NCI-H1105 (cell line): ENCODE measurements around the gene TMEM120B.

Experiments
- DNase-seq: peaks from one replicate; lab custom pipeline; 2025; lab: John Stamatoyannopoulos, UW

TMEM120B gene

GRCh38 chr12:121820056-121820455 is 107.5 kb downstream of the TMEM120B start:
- DNase-seq: no peak

GRCh38 chr12:121822393-121823100 is 110.0 kb downstream of the TMEM120B start:
- DNase-seq: no peak

DNA sequence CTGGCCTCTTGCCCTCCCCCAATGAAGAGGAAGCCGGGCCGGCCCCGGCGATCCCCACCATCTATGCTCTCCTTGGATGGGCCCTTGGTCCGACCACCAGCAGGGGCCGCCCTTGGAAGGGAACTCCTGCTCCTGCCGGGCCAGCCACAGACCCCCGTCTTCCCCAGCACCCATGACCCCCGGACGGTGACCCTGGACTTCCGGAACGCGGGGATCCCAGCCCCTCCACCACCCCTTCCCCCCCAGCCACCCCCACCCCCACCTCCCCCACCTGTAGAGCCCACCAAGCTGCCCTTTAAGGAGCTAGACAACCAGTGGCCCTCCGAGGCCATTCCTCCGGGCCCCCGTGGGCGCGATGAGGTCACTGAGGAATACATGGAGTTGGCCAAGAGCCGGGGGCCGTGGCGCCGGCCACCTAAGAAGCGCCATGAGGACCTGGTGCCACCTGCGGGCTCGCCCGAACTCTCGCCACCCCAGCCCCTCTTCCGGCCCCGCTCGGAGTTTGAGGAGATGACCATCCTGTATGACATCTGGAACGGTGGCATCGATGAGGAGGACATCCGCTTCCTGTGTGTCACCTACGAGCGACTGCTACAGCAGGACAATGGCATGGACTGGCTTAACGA is 110.7 kb downstream of the TMEM120B start:
- no peak for DNase-seq

GRCh38 chr12:121823727-121824115 is 111.2 kb downstream of the TMEM120B start:
- no peak for DNase-seq

DNA sequence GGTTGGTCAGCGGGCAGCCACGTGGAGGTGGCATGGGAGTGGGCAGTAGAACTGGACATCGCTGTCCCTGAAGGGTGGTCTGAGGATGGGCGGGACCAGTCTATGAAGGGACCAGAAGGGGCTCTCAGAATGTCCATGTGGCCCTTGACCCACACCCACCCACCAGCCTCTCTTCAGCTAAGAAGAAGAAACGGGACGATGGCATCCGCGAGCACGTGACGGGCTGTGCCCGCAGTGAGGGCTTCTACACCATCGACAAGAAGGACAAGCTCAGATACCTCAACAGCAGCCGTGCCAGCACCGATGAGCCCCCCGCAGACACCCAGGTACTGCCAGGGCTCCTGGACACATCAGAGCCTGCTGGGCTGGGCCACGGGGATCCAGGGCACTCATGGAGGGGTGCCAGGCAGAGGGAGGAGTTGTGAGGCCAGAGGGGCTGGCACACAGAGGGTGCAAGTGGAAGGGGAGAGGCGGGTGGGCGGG is 112.5 kb downstream of the TMEM120B start:
- no peak for DNase-seq

- no peak for DNase-seq
Measured at GRCh38 chr12:121826318-121827150, 114.0 kb downstream of the TMEM120B start.

- no peak for DNase-seq
Measured at GRCh38 chr12:121827351-121828099, 115.0 kb downstream of the TMEM120B start.

GRCh38 chr12:121828306-121828705 is 115.8 kb downstream of the TMEM120B start:
- no peak for DNase-seq

DNA sequence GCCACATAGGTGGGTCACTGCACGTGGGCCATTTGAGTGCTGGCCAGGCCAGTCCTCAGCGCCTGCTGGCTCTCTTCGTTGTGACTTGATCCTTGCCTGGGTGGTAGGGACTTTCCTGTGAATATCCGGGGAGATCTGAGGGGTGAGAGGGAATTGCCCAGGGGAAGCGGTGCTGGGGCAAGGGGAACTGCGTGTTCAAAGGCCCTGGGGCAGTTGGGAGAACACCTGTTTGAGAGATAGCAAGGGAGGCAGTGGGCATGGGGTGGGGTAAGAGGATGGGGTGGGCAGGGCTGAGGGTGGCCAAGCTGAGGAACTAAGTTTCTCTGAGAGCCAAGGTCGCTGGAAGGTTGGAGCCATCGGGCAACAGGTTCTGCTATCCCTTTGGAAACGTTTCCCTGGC is 116.3 kb downstream of the TMEM120B start:
- no peak for DNase-seq

- no peak for DNase-seq
Measured at GRCh38 chr12:121829250-121829918, 116.8 kb downstream of the TMEM120B start.

DNA sequence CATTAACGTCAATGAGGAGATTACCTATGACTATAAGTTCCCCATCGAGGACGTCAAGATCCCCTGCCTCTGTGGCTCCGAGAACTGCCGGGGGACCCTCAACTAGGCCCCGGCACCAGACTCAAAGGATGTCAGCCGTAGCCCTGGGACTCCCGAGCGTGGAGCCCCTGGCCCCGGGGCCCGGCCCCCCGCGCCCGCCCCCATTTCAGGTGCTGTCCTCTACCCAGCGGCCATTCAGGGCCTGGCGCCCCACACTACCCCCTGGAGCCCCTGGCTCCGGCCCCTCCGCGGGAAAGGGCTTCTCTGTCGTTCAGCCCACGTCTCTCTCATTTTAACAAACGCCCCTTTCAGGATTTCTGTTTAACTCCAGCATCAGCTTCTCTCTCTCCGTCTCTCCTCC is 117.6 kb downstream of the TMEM120B start:
- no peak for DNase-seq

DNA sequence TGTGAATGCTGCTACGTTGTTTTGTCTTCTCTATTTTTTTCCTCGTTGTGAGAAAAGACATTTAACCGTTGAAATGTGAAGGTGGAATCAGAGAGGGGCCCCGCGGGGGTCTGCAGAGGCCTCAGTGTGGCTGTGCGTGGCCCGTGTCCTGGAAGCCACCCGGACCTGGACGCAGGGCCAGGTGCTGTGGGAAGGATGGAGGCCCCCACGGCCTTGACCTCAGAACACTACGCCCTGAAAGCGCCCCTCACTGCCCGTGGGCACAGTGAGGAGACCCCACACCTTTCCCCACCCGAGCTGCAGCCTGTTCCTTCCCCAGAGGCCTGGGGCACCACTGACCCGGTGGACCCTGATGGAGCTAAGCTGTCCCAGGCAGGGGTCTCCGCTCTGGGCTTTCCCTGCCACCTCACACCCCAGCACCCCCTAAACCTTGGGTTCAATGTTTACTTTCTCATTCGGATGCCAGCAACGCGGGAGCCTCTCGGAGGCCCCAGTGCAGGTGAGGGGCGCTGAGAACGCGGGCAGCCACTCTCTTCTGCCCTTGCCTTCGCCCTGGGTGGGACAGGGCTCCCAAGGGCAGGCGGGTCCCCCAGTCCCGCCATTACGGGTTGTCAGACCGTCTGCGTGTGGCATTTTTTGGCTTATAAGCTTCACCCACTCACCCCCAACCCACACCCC is 118.2 kb downstream of the TMEM120B start:
- DNase-seq: no peak
